HepG2 (cell line): ENCODE data around the gene NAV2. TPM values are rescaled to one million over a fixed set of nuclear protein-coding genes. Genes with fewer than 3 reads are reported as not detected.

ENCODE experiments used
- ATAC-seq: fragments of 200-7000 bp; cut with Tn5 transposase; 3 replicates; pipeline ENCODE4 v1.9.1; 2020; ENCODE audit warnings: mild to moderate bottlenecking, moderate library complexity
- BruUV-seq: library from RNA; stranded (reverse); fragments of 400-500 nt; replicated peaks from 2 replicates; lab custom pipeline; 2021; lab: Mats Ljungman, UMichigan
- CTCF ChIA-PET: fragments of 300-600 bp; formaldehyde crosslinking; extraction: SDS; loops from one replicate; lab custom pipeline; 2021; ENCODE audit warnings: low total read pairs, inconsistent platforms, low intra/inter-chr PET ratio; lab: Yijun Ruan, JAX
- POLR2A ChIA-PET: fragments of 350-600 bp; sonication (Branson Sonifier 250); formaldehyde crosslinking; loops from one replicate; lab custom pipeline; 2020; ENCODE audit warnings: antibody characterized with exemption, inconsistent platforms; lab: Yijun Ruan, JAX
- DNase-seq: peaks from one replicate; pipeline ENCODE4 v3.0.0-alpha.2; 2015; ENCODE audit warnings: low spot score
- FAIRE-seq: peaks from 3 replicates; lab custom pipeline; 2011; peaks lifted over from hg19 to GRCh38; lab: Jason Lieb, UNC
- H2AFZ ChIP-seq: one replicate; pipeline ENCODE4 v1.6.1; 2011; ENCODE audit warnings: low read length, inconsistent platforms
- H3K27ac ChIP-seq: fragments of 300-600 bp; 3 replicates; pipeline ENCODE4 v1.8.0; 2011; ENCODE audit warnings: mixed run types, mild to moderate bottlenecking, mixed read lengths, low read length, inconsistent platforms; ENCODE audit not compliant: insufficient read depth; ENCODE audit errors: extremely low read length
- H3K27me3 ChIP-seq, 2 experiments: fragments of 200-600 bp in 1 of 2; 2 replicates in 1 of 2; 3 replicates in 1 of 2; pipeline versions ENCODE4 v1.6.0 to v1.8.0; 2011; ENCODE audit warnings: low read length in 2 of 2, mild to moderate bottlenecking in 2 of 2, moderate library complexity in 2 of 2, inconsistent platforms in 1 of 2; ENCODE audit not compliant: insufficient read depth in 2 of 2, control insufficient read depth in 1 of 2
- H3K36me3 ChIP-seq, 2 experiments: fragments of 200-600 bp in 1 of 2; replicated peaks in 1 of 2; 2 replicates in 1 of 2; 3 replicates in 1 of 2; pipeline versions ENCODE4 v1.5.1 to v1.8.0; 2011; ENCODE audit warnings: low read length in 2 of 2, inconsistent platforms in 1 of 2; ENCODE audit not compliant: insufficient read depth in 2 of 2, control insufficient read depth in 1 of 2
- H3K4me1 ChIP-seq: 2 replicates; pipeline ENCODE4 v1.5.1; 2012; ENCODE audit warnings: low read length, inconsistent platforms; ENCODE audit not compliant: insufficient read depth
- H3K4me2 ChIP-seq: 2 replicates; pipeline ENCODE4 v1.6.0; 2011; ENCODE audit warnings: low read depth, low read length, inconsistent platforms
- H3K4me3 ChIP-seq, 3 experiments: fragments of 200-600 bp in 1 of 3; sonication (generic), shearing (Covaris generic) in 1 of 3; replicated peaks in 1 of 3; 2 replicates each; pipeline ENCODE4 v1.5.1; 2011 to 2016; ENCODE audit warnings: low read length in 3 of 3, inconsistent platforms in 2 of 3, low read depth in 2 of 3, mild to moderate bottlenecking in 2 of 3, control low read depth in 1 of 3, mixed read lengths in 1 of 3; ENCODE audit not compliant: insufficient read depth in 1 of 3
- H3K79me2 ChIP-seq: one replicate; pipeline ENCODE4 v1.6.1; 2011; ENCODE audit warnings: low read length, inconsistent platforms; ENCODE audit not compliant: insufficient read depth
- H3K9ac ChIP-seq: 2 replicates; pipeline ENCODE4 v1.6.0; 2011; ENCODE audit warnings: mild to moderate bottlenecking, low read depth, low read length, inconsistent platforms; ENCODE audit not compliant: insufficient read depth
- H3K9me3 ChIP-seq: 2 replicates; pipeline ENCODE4 v1.5.1; 2012; ENCODE audit warnings: mild to moderate bottlenecking, low read length
- H4K20me1 ChIP-seq: 2 replicates; pipeline ENCODE4 v1.6.0; 2011; ENCODE audit warnings: inconsistent platforms, mild to moderate bottlenecking, low read length, moderate library complexity; ENCODE audit not compliant: insufficient read depth
- ATAD3A ChIP-seq: sonication (generic); formaldehyde crosslinking; IDR thresholded peaks from 2 replicates; pipeline ENCODE4 v1.4.0; 2020; ENCODE audit warnings: missing genetic modification reagents
- ETV5 ChIP-seq: IDR thresholded peaks from 2 replicates; pipeline ENCODE4 v1.6.1; 2018; ENCODE audit warnings: missing biosample characterization, missing genetic modification reagents, inconsistent platforms, borderline replicate concordance
- IRX3 ChIP-seq: sonication (generic); formaldehyde crosslinking; IDR thresholded peaks from 2 replicates; pipeline ENCODE4 v1.8.1; 2023; ENCODE audit warnings: mild to moderate bottlenecking, low read depth, missing genetic modification reagents, borderline replicate concordance
- MIXL1 ChIP-seq: IDR thresholded peaks from 2 replicates; pipeline ENCODE4 v1.6.1; 2016
- YEATS2 ChIP-seq: sonication (generic); formaldehyde crosslinking; IDR thresholded peaks from 2 replicates; pipeline ENCODE4 v1.4.0; 2020; ENCODE audit warnings: missing genetic modification reagents, borderline replicate concordance
- ZMAT5 ChIP-seq: sonication (generic); formaldehyde crosslinking; IDR thresholded peaks from 2 replicates; pipeline ENCODE4 v1.5.0; 2020; ENCODE audit warnings: mild to moderate bottlenecking, low read depth, missing genetic modification reagents, borderline replicate concordance
- ZNF605 ChIP-seq: sonication (generic); formaldehyde crosslinking; IDR thresholded peaks from 2 replicates; pipeline ENCODE4 v1.8.0; 2022; ENCODE audit warnings: mild to moderate bottlenecking, missing genetic modification reagents
- ZSCAN30 ChIP-seq: sonication (generic); formaldehyde crosslinking; IDR thresholded peaks from 2 replicates; pipeline ENCODE4 v1.5.0; 2020; ENCODE audit warnings: mild to moderate bottlenecking, missing genetic modification reagents
- WGBS: methylation state at CpG from one replicate; pipeline ENCODE4 v1.1.6; 2017; ENCODE audit warnings: low lambda C conversion rate; 5-methylcytosine and 5-hydroxymethylcytosine counted together
- in situ Hi-C: cut with HindIII; loops from 2 replicates; pipeline ENCODE4 v1.10.0; 2017; ENCODE audit warnings: low pct_unique_long_range_greater_than_20kb; ENCODE audit not compliant: extremely low pct_ligation_motif_present
- intact Hi-C: fragments of 100-400 bp; cut with micrococcal nuclease; formaldehyde crosslinking; loops from one replicate; pipeline ENCODE4 v1.10.0; 2022; ENCODE audit not compliant: unreplicated experiment
- polyA plus RNA-seq, 8 experiments: library from polyadenylated mRNA; depleted of rRNA in 3 of 8; stranded (reverse) in 7 of 8; unstranded in 1 of 8; fragments of >200 nt; fragmentation: Illumina TruSeq in 4 of 8; extraction: Trizol in 4 of 8; gene quantifications; 2 replicates each; pipeline versions ENCODE4 v1.2.1 to v1.2.3, GENCODE V29; 2011 to 2016; ENCODE audit warnings: low read depth in 4 of 8, missing spikeins in 1 of 8, mixed read lengths in 1 of 8; ENCODE audit not compliant: insufficient read depth in 1 of 8
- total RNA-seq, 5 experiments: library from RNA; depleted of rRNA; stranded (reverse); fragments of >200 nt; fragmentation: Illumina TruSeq; extraction: Trizol; gene quantifications; 2 replicates each; pipeline ENCODE4 v1.2.3, GENCODE V29; 2016; ENCODE audit warnings: low read depth in 1 of 5

NAV2 gene
- total and polyA plus RNA-seq, 2 of the 13 experiments (the other 11 are each of a cell fraction or from before 2014, with no cell fraction given): 9.3 to 34.6 TPM

GRCh38 chr11:20075627-20076026, 363.0 kb downstream of the NAV2 start:
- DNase-seq (no peak), FAIRE-seq (no peak), ATAC-seq (no peak)
- no TSS peak for BruUV-seq
- TF ChIP-seq ETV5 (CRISPR knock-in tag): no peak
- TF ChIP-seq ATAD3A (CRISPR knock-in tag): no peak
- TF ChIP-seq ZNF605 (CRISPR knock-in tag): no peak
- TF ChIP-seq ZMAT5: no peak
- Histone ChIP-seq H2AFZ (no peak overlapping the region), H4K20me1 (no peaks in the 10 kb centered on the region), H3K36me3 (peaks cover 21 to 54% of the 10 kb centered on the region in 2 experiments), H3K27me3 (no peaks in the 10 kb centered on the region), H3K9me3 (no peaks in the 10 kb centered on the region), H3K4me3 (no peak overlapping the region), H3K79me2 (no peaks in the 10 kb centered on the region), H3K4me1 (peaks cover 1% of the 10 kb centered on the region), H3K27ac (no peak overlapping the region), H3K9ac (no peak overlapping the region), H3K4me2 (no peak overlapping the region)
- CTCF ChIA-PET: no interaction called here
- in situ Hi-C loops (no loop called here), intact Hi-C loops (no loop called here)
- POLR2A ChIA-PET: no interaction called here
- WGBS: 93% methylated on average over 4 of the region's 4 CpGs

- H2AFZ ChIP-seq: no peak overlapping the region
Observed at GRCh38 chr11:20078846-20079245, 366.2 kb downstream of the NAV2 start.

More at GRCh38 chr11:20078846-20079245, 366.2 kb downstream of the NAV2 start:
- BruUV-seq: no TSS peak
- Histone ChIP-seq H3K27ac (no peak overlapping the region), H3K9me3 (no peaks in the 10 kb centered on the region), H3K79me2 (no peaks in the 10 kb centered on the region), H4K20me1 (no peaks in the 10 kb centered on the region), H3K4me2 (no peak overlapping the region), H3K4me3 (no peak overlapping the region), H3K9ac (no peak overlapping the region), H3K36me3 (peaks cover 35 to 77% of the 10 kb centered on the region in 2 experiments), H3K4me1 (peaks cover 5% of the 10 kb centered on the region), H3K27me3 (no peaks in the 10 kb centered on the region)
- intact Hi-C loops (no loop called here), in situ Hi-C loops (no loop called here)
- DNase-seq (no peak), FAIRE-seq (no peak), ATAC-seq (no peak)
- ChIA-PET CTCF (no interaction called here), POLR2A (no interaction called here)
- no peak for TF ChIP-seq YEATS2 (CRISPR knock-in tag)
- no peak for TF ChIP-seq MIXL1 (CRISPR knock-in tag)
- TF ChIP-seq IRX3 (CRISPR knock-in tag): no peak
- TF ChIP-seq ZSCAN30 (CRISPR knock-in tag): no peak
- 96% methylated on average over 7 of the region's 7 CpGs for WGBS
